ENCODE results near the gene CACHD1. TPM values are rescaled to one million over a fixed set of nuclear protein-coding genes. Genes with fewer than 3 reads are reported as not detected.
A peak's percentile ranks its signal among the peaks of the same experiment; 100 is the strongest.

CACHD1 gene
- total and polyA plus RNA-seq, 10 donors = 1.1 to 17.3 (median 11.4) TPM

DNA sequence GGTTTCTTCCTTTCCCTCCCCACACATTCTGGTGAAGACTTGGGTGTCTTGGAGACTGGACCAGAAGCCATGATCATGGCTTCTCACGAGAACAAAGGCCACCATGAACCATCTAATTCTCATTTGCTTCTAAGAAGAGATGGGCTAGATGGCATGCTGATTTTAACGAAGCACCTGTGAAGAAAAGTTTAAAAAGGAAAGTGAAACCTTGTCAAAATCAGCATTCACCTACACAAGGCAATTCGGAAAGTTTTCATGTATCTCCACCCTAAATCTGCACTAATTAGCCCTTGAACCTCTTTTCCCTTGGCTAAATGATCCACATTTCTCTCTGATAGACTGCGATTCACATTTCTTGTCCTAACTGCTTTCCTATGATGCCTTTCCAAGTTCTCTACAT, 160.7 kb downstream of the CACHD1 start:
- DNase-seq = no peak
- H3K4me1 ChIP-seq = peaks cover 0 to 16% (median 4%) of the 10 kb centered on the region in 6 donors
- no peaks in the 10 kb centered on the region for H3K36me3 ChIP-seq
- WGBS, 5 donors = 72 to 85% (median 77%) methylated on average over 4 of the region's 4 CpGs
- peak overlapping the region in 2 of 8 donors; percentile 14 to 26 for H3K27ac ChIP-seq
- intact Hi-C loops (cut with DNase I; ENCODE audit: low total_unique reads) = no loop called here
- TF ChIP-seq POLR2AphosphoS5 (IDR thresholded peaks at IDR 0.05) (no peak), POLR2A (IDR thresholded peaks at IDR 0.05) (no peak)
- TF ChIP-seq, protein P1, sequence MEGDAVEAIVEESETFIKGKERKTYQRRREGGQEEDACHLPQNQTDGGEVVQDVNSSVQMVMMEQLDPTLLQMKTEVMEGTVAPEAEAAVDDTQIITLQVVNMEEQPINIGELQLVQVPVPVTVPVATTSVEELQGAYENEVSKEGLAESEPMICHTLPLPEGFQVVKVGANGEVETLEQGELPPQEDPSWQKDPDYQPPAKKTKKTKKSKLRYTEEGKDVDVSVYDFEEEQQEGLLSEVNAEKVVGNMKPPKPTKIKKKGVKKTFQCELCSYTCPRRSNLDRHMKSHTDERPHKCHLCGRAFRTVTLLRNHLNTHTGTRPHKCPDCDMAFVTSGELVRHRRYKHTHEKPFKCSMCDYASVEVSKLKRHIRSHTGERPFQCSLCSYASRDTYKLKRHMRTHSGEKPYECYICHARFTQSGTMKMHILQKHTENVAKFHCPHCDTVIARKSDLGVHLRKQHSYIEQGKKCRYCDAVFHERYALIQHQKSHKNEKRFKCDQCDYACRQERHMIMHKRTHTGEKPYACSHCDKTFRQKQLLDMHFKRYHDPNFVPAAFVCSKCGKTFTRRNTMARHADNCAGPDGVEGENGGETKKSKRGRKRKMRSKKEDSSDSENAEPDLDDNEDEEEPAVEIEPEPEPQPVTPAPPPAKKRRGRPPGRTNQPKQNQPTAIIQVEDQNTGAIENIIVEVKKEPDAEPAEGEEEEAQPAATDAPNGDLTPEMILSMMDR (IDR thresholded peaks at IDR 0.05 in 8 of 11, conservative IDR thresholded peaks at IDR 0.05 in 3 of 11) = no peak
- H3K4me3 ChIP-seq = no peak overlapping the region
- H3K27me3 ChIP-seq (replicated peaks in 1 of 7) = no peaks in the 10 kb centered on the region
- H3K9me3 ChIP-seq = no peaks in the 10 kb centered on the region

DNA sequence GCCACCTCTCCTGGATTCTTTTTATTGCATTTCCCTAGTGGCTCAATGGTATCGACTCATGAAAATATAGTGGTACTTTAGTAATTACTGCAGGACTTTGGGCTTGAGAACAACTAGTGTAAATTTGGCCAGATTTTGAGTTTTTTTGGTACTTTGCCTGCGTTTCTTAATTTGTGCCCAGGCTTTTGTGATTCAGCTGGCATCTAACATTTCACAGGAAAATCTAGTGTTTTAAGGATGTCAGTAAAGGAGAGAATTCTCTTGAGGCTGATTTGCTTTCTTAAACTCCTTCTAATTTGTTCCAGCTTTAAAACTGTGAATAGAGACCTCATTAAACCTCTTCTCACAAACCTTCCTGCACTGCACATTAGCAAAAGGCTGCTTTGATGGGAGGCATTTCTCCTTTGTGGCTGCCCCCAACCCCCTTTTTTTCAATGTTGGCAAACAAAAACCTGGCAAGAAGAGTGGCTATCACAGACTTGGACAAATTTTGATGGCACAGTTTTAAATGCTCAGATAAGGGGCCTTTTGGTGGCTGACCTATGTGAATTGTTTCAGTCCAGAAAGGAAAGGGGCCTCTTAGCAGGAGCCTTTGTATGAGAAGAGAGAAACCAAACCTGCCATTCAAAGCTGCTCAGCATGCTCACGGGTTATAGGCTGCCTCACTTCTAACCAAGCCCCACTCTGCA, 161.6 kb downstream of the CACHD1 start:
- Histone ChIP-seq H3K27ac (no peak overlapping the region), H3K27me3 (replicated peaks in 1 of 7) (no peaks in the 10 kb centered on the region), H3K9me3 (no peaks in the 10 kb centered on the region), H3K4me1 (peaks cover 0 to 16% (median 4%) of the 10 kb centered on the region in 6 donors), H3K4me3 (no peak overlapping the region), H3K36me3 (no peaks in the 10 kb centered on the region)
- intact Hi-C loops (cut with DNase I; ENCODE audit: low total_unique reads) = no loop called here
- TF ChIP-seq POLR2A (IDR thresholded peaks at IDR 0.05) (no peak), POLR2AphosphoS5 (IDR thresholded peaks at IDR 0.05) (no peak)
- TF ChIP-seq, protein P1 (IDR thresholded peaks at IDR 0.05 in 8 of 11, conservative IDR thresholded peaks at IDR 0.05 in 3 of 11) = no peak
- 72 to 83% (median 78%) methylated on average over 3 of the region's 3 CpGs for WGBS, 5 donors
- DNase-seq = no peak

DNA sequence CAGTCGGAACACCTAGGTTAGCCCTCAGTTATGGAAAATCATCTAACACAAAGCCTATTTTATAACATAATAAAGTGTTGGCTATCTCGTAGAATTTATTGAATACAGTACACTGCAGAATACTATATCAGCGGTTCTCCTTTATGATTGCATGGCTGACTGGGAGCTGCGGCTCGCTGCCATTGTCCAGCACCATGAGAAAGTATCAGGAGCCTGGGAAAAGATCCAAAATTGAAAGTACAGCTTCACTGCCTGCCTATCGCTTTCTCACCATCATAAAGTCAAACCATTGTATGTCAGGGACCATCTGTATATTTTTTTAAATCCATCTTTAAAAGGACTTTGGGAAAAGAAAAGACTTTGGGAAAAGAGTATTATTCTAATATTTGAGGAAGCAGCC, 163.0 kb downstream of the CACHD1 start:
- peaks cover 0 to 16% (median 4%) of the 10 kb centered on the region in 6 donors for H3K4me1 ChIP-seq
- H3K4me3 ChIP-seq = no peak overlapping the region
- H3K27me3 ChIP-seq (replicated peaks in 1 of 7) = no peaks in the 10 kb centered on the region
- TF ChIP-seq POLR2AphosphoS5 (IDR thresholded peaks at IDR 0.05) = no peak
- TF ChIP-seq POLR2A (IDR thresholded peaks at IDR 0.05) = no peak
- TF ChIP-seq, protein P1 (IDR thresholded peaks at IDR 0.05 in 8 of 11, conservative IDR thresholded peaks at IDR 0.05 in 3 of 11) = no peak
- no peak overlapping the region for H3K27ac ChIP-seq
- intact Hi-C loops (cut with DNase I; ENCODE audit: low total_unique reads) = no loop called here
- no peaks in the 10 kb centered on the region for H3K9me3 ChIP-seq
- WGBS, 5 donors = 86 to 96% (median 93%) methylated on average over 6 of the region's 6 CpGs
- DNase-seq = no peak
- no peaks in the 10 kb centered on the region for H3K36me3 ChIP-seq

DNA sequence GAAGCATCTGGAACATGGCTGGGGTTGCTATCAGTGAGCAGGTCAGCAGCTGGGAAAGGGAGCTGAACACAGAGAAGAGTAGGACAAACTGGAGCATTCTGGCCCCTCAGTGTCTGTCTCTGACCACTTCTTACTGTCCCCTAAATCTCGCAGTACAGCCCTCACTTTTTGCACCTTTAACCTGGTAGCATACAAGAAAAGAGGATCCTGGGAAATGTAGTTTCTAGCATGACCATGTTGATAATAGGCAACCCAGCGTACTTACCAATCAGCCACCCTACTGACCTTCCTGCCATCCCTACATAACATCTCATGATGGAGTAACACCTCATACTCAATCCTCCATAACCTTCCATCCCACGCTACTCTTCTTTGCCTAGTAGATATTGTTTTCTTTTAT, 175.8 kb downstream of the CACHD1 start:
- H3K4me3 ChIP-seq = no peak overlapping the region
- WGBS, 5 donors = 80 to 94% (median 84%) methylated on average over 3 of the region's 3 CpGs
- peaks cover 0 to 25% (median 3%) of the 10 kb centered on the region in 6 donors for H3K36me3 ChIP-seq
- no peak overlapping the region for H3K27ac ChIP-seq
- H3K9me3 ChIP-seq = no peaks in the 10 kb centered on the region
- DNase-seq = no peak
- intact Hi-C loops (cut with DNase I; ENCODE audit: low total_unique reads) = no loop called here
- H3K27me3 ChIP-seq (replicated peaks in 1 of 7) = no peaks in the 10 kb centered on the region
- H3K4me1 ChIP-seq = no peaks in the 10 kb centered on the region
- no peak for TF ChIP-seq POLR2A (IDR thresholded peaks at IDR 0.05)
- TF ChIP-seq, protein P1 (IDR thresholded peaks at IDR 0.05 in 8 of 11, conservative IDR thresholded peaks at IDR 0.05 in 3 of 11) = no peak
- no peak for TF ChIP-seq POLR2AphosphoS5 (IDR thresholded peaks at IDR 0.05)
